Central memory CD8-positive, alpha-beta T cell (primary cell): ENCODE results near the gene HPGDS.
"Not testable (repeated sequence)": the region's sequence is repeated elsewhere in the genome, so short reads cannot be mapped to it uniquely, and the experiment has no call there.

ENCODE experiments used
- ATAC-seq: fragments of 150-1000 bp; cut with Tn5 transposase; replicated peaks from 2 replicates; pipeline ENCODE4 v1.10.0; 2022; ENCODE audit warnings: mild to moderate bottlenecking, moderate FRiP score, moderate number of reproducible peaks; ENCODE audit not compliant: poor library complexity, severe bottlenecking; ENCODE audit errors: extremely low read depth
- DNase-seq, 2 donors: peaks; one replicate each; pipeline ENCODE4 v3.0.0; 2021; ENCODE audit warnings: low spot score in 2 of 2
- H3K27ac Mint-ChIP-seq: one replicate; pipeline ENCODE4 v1.8.0; 2022; ENCODE audit warnings: low read depth, mild to moderate bottlenecking, moderate library complexity, mixed read lengths
- H3K27me3 Mint-ChIP-seq: one replicate; pipeline ENCODE4 v1.8.0; 2022; ENCODE audit warnings: mixed read lengths
- H3K36me3 Mint-ChIP-seq: one replicate; pipeline ENCODE4 v1.8.0; 2022; ENCODE audit warnings: mild to moderate bottlenecking, moderate library complexity, mixed read lengths; ENCODE audit not compliant: insufficient read depth
- H3K4me1 Mint-ChIP-seq: one replicate; pipeline ENCODE4 v1.8.0; 2022; ENCODE audit warnings: mixed read lengths
- H3K4me3 Mint-ChIP-seq: one replicate; pipeline ENCODE4 v1.8.0; 2022; ENCODE audit warnings: mild to moderate bottlenecking, moderate library complexity, mixed read lengths
- H3K9me3 Mint-ChIP-seq: one replicate; pipeline ENCODE4 v1.8.0; 2022; ENCODE audit warnings: mixed read lengths

The HPGDS gene

DNA sequence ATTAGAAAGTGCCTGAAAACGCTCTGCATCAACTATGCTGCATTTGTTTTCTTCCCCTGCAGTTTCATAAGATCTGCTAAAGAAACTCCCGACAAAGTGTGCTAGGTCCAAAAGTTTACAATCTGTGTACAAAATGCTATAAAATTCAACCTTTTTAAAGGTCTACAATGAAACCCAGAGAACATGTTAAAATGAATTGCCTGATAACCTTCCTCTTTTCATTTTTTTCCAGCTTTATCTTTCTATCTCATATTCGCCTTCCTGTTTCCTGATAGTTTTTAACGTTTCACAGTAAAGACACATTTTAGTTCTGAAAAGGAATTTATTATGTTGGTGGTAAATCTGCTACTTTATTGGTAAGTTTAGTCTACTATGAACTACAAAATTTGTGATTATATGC, 9.5 kb upstream of the HPGDS start:
- Mint-ChIP-seq H3K36me3 (no peaks in the 10 kb centered on the region), H3K27me3 (peaks cover 34% of the 10 kb centered on the region), H3K4me3 (no peak overlapping the region), H3K27ac (no peak overlapping the region), H3K9me3 (no peaks in the 10 kb centered on the region), H3K4me1 (no peaks in the 10 kb centered on the region)
- ATAC-seq (no peak), DNase-seq (no peak)

DNA sequence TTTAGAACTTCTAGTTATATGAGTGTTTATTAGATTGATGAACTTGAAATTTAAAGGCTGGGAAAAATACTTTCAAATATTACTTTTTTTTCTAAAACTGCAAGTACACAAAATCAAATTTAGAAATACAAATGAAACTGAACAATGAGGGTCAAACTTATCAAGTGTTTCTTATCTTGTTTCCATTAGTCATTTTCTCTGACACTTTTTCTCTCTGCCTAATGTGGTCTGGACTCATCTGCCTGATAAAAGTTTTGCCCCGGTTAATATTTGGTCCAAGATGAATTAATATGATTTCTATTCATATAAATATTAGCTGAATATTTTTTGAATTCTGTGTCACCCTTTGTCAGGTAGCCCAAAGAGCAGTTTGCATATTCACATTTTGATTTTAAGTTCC, 8.7 kb upstream of the HPGDS start:
- H3K4me1 Mint-ChIP-seq: no peaks in the 10 kb centered on the region
- no peak for ATAC-seq
- H3K36me3 Mint-ChIP-seq: no peaks in the 10 kb centered on the region

GRCh38 chr4:94350095-94350494, 7.5 kb upstream of the HPGDS start:
- Mint-ChIP-seq H3K4me1 (no peaks in the 10 kb centered on the region), H3K4me3 (no peak overlapping the region), H3K27ac (no peak overlapping the region), H3K9me3 (no peaks in the 10 kb centered on the region), H3K27me3 (peaks cover 34% of the 10 kb centered on the region), H3K36me3 (no peaks in the 10 kb centered on the region)
- DNase-seq: no peak
- ATAC-seq: no peak

More for the DNA sequence above, 8.7 kb upstream of the HPGDS start:
- H3K9me3 Mint-ChIP-seq: no peaks in the 10 kb centered on the region
- no peak for DNase-seq
- H3K27ac Mint-ChIP-seq: no peak overlapping the region
- peaks cover 34% of the 10 kb centered on the region for H3K27me3 Mint-ChIP-seq
- H3K4me3 Mint-ChIP-seq: no peak overlapping the region

- H3K27ac Mint-ChIP-seq: no peak overlapping the region
- no peaks in the 10 kb centered on the region for H3K4me1 Mint-ChIP-seq
- no peaks in the 10 kb centered on the region for H3K36me3 Mint-ChIP-seq
- DNase-seq (no peak), ATAC-seq (no peak)
- H3K4me3 Mint-ChIP-seq: no peak overlapping the region
- H3K9me3 Mint-ChIP-seq: no peaks in the 10 kb centered on the region
- H3K27me3 Mint-ChIP-seq: peaks cover 29% of the 10 kb centered on the region
Observed at GRCh38 chr4:94349193-94349592, 6.6 kb upstream of the HPGDS start.

GRCh38 chr4:94348666-94349065, 6.0 kb upstream of the HPGDS start:
- H3K9me3 Mint-ChIP-seq: no peaks in the 10 kb centered on the region
- no peak overlapping the region for H3K4me3 Mint-ChIP-seq
- no peak for DNase-seq
- no peaks in the 10 kb centered on the region for H3K4me1 Mint-ChIP-seq
- ATAC-seq: no peak
- H3K36me3 Mint-ChIP-seq: no peaks in the 10 kb centered on the region
- peaks cover 24% of the 10 kb centered on the region for H3K27me3 Mint-ChIP-seq
- no peak overlapping the region for H3K27ac Mint-ChIP-seq

DNA sequence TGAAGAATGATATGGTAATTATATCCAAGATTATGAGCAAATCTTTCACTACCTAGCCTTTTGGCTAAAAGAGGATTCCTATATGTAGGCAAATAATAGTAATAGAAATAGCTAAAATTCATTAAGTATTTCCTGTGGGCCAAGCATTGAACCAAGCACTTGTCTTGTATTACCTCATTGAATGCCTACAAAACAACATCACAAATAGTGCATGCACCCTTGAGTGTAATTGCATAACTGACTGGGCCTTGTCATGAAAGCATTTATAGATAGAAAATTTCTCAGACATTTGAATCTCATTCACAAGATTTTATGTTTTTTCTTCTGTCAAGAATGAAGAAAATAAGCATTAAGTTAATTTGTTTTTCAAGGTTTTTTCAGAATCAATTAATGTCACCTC, 3.9 kb upstream of the HPGDS start:
- ATAC-seq: no peak
- Mint-ChIP-seq H3K4me1 (no peaks in the 10 kb centered on the region), H3K9me3 (no peaks in the 10 kb centered on the region), H3K27me3 (peaks cover 11% of the 10 kb centered on the region), H3K36me3 (no peaks in the 10 kb centered on the region), H3K27ac (no peak overlapping the region), H3K4me3 (no peak overlapping the region)
- no peak for DNase-seq

DNA sequence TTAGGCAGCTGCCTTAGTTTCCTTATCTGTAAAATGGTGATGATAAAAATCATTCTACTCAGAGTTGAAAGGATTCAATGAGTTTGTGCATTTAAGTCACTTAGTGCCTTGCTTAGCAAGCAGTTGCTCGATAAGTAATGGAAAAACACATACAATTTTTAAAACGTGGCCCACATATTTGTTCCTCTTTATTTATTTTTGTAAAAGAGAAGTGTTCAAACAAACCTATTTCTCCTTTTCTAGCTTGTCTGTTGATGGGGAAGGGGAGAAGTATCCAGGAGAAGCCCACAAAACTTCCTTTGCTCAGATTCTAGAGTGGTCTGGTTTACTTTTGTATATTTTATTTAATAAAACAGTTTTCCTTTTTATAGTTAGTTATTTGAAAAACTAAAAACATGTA, 3.3 kb upstream of the HPGDS start:
- no peak for DNase-seq
- no peak overlapping the region for H3K4me3 Mint-ChIP-seq
- no peak overlapping the region for H3K27ac Mint-ChIP-seq
- H3K4me1 Mint-ChIP-seq: no peaks in the 10 kb centered on the region
- H3K9me3 Mint-ChIP-seq: no peaks in the 10 kb centered on the region
- ATAC-seq: no peak
- H3K27me3 Mint-ChIP-seq: peaks cover 7% of the 10 kb centered on the region
- peaks cover under 1% of the 10 kb centered on the region for H3K36me3 Mint-ChIP-seq

- DNase-seq (no peak), ATAC-seq (no peak)
- no peaks in the 10 kb centered on the region for H3K9me3 Mint-ChIP-seq
- no peak overlapping the region for H3K27ac Mint-ChIP-seq
- H3K4me3 Mint-ChIP-seq: no peak overlapping the region
- peaks cover 2% of the 10 kb centered on the region for H3K36me3 Mint-ChIP-seq
- peaks cover 3% of the 10 kb centered on the region for H3K27me3 Mint-ChIP-seq
- no peaks in the 10 kb centered on the region for H3K4me1 Mint-ChIP-seq
Observed at GRCh38 chr4:94345266-94345665, 2.6 kb upstream of the HPGDS start.

DNA sequence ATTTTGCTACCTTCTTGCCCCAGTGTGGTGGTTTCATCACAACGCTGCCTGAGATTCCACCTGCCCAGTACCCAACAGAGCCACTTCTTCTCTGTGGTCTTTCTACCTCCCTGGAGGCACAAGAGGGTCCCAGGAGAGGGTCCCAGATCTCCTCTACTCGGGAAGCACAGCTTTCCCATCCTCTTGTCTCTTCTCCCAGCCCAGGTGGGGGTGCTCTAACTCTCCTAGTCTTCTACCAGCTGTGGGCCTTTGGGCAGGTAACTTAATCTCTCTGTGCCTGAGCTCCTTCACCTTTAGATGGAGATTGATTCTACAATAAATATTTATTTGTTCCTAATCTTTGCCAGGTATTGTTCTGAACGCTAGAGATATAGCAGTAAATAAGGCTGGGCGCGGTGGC, 1.8 kb upstream of the HPGDS start:
- Mint-ChIP-seq H3K4me3 (no peak overlapping the region), H3K27ac (no peak overlapping the region), H3K4me1 (peaks cover 4% of the 10 kb centered on the region), H3K27me3 (no peaks in the 10 kb centered on the region), H3K9me3 (no peaks in the 10 kb centered on the region), H3K36me3 (peaks cover 2% of the 10 kb centered on the region)
- ATAC-seq: no peak
- DNase-seq: no peak

- Mint-ChIP-seq H3K9me3 (no peaks in the 10 kb centered on the region), H3K36me3 (peaks cover 2% of the 10 kb centered on the region), H3K4me3 (no peak overlapping the region), H3K27ac (no peak overlapping the region), H3K27me3 (no peaks in the 10 kb centered on the region), H3K4me1 (peaks cover 15% of the 10 kb centered on the region)
- DNase-seq (no peak), ATAC-seq (no peak)
Observed at GRCh38 chr4:94341481-94342370, 910 bp downstream of the HPGDS start.

DNA sequence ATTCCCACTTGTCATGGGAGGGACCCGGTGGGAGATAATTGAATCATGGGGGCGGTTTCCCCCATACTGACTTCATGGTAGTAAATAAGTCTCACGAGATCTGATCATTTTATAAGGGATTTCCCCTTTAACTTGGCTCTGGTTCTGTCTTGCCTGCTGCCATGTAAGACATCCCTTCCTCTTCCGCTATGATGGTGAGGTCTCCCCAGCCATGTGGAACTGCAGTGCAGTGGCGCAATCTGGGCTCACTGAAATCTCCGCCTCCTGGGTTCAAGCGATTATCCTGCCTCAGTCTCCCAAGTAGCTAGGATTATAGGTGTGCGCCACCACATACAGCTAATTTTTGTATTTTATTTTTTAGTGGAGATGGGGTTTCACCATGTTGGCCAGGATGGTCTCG, 2.9 kb downstream of the HPGDS start:
- peak overlapping the region; percentile 79 for H3K27ac Mint-ChIP-seq
- DNase-seq (no peak), ATAC-seq (peak; percentile 56)
- H3K27me3 Mint-ChIP-seq: no peaks in the 10 kb centered on the region
- H3K4me3 Mint-ChIP-seq: peak overlapping the region; percentile 76
- peaks cover 2% of the 10 kb centered on the region for H3K36me3 Mint-ChIP-seq
- no peaks in the 10 kb centered on the region for H3K9me3 Mint-ChIP-seq
- peaks cover 15% of the 10 kb centered on the region for H3K4me1 Mint-ChIP-seq

DNA sequence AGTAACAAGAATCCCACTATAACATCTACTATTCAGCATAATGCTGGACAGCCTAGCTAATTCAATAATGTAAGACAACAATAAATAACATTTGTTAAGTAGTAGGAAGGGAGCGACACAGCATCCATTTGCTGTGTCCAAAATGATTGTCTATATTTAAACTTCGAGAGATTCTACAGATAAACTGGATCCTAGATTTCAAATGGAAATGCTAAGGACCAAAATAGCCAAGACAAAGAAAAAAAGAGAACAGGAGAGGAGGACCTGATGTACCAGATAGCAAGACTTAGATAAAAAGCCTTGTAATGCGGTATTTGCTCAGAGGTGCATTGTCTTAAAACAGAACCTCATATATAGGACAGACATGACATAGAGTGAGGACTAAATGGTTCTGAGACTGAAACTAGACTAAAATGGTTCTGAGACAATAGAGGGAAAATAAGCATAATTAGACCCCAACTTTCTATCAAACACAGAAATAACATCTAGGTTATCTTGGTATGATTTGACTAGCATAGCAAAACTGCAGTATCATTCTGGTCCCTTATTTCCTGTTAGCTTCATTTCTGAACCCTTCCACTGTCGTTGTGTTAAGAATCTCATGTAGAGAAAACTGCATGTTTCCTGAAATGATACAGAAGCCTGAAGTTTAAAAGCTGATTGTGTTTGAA, 3.8 kb downstream of the HPGDS start:
- DNase-seq (no peak), ATAC-seq (no peak)

GRCh38 chr4:94336791-94337190, 5.8 kb downstream of the HPGDS start:
- not testable (repeated sequence) for H3K36me3 Mint-ChIP-seq, ATAC-seq, H3K27me3 Mint-ChIP-seq, H3K4me3 Mint-ChIP-seq, H3K27ac Mint-ChIP-seq, H3K9me3 Mint-ChIP-seq, DNase-seq
- peaks cover 15% of the 10 kb centered on the region for H3K4me1 Mint-ChIP-seq

More for the DNA sequence above, 3.8 kb downstream of the HPGDS start:
- H3K27me3 Mint-ChIP-seq: no peaks in the 10 kb centered on the region
- peaks cover 2% of the 10 kb centered on the region for H3K36me3 Mint-ChIP-seq
- no peaks in the 10 kb centered on the region for H3K9me3 Mint-ChIP-seq
- peak overlapping the region; percentile 76 for H3K4me3 Mint-ChIP-seq
- H3K4me1 Mint-ChIP-seq: peaks cover 15% of the 10 kb centered on the region
- peak overlapping the region; percentile 79 for H3K27ac Mint-ChIP-seq
